Cardiac fibroblast (primary cell): Measurements from ENCODE around the gene TXK.

Source experiments
- DNase-seq, 2 donors: peaks; one replicate each; pipeline versions ENCODE4 v3.0.0 to v3.0.0-alpha.2; 2010; ENCODE audit warnings: low read depth in 2 of 2
- H3K4me3 ChIP-seq, 2 donors: replicated peaks in 1 of 2; 1 replicate in 1 of 2; 2 replicates in 1 of 2; pipeline ENCODE4 v1.5.1; 2011; ENCODE audit warnings: low read depth in 2 of 2, low read length in 2 of 2, mild to moderate bottlenecking in 2 of 2, moderate library complexity in 1 of 2
- CTCF ChIP-seq: IDR thresholded peaks from one replicate; pipeline ENCODE4 v1.5.1; 2011; ENCODE audit warnings: low read depth, mild to moderate bottlenecking, low read length, inconsistent platforms

The TXK gene

DNA sequence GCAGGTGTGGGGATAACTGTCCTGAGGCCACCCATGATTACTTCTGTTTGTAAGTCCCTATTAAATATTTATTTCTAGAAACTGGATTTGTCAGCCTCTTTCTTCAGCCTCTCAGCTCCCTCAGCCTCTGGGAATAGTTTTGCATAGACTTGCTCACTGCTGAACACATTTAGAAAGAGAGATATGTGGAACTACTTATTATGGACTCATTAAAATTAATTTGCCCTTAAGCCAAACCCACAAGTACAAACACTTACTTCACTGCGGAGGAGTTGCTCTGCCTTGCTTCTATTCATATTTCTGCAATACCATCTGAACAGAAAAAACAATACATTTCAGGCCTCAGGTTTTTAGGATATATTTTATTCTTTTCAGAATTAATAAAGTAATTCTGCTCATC, 22.4 kb upstream of the TXK start:
- DNase-seq, result no peak
- no peak overlapping the region for H3K4me3 ChIP-seq
- no peak for TF ChIP-seq CTCF

DNA sequence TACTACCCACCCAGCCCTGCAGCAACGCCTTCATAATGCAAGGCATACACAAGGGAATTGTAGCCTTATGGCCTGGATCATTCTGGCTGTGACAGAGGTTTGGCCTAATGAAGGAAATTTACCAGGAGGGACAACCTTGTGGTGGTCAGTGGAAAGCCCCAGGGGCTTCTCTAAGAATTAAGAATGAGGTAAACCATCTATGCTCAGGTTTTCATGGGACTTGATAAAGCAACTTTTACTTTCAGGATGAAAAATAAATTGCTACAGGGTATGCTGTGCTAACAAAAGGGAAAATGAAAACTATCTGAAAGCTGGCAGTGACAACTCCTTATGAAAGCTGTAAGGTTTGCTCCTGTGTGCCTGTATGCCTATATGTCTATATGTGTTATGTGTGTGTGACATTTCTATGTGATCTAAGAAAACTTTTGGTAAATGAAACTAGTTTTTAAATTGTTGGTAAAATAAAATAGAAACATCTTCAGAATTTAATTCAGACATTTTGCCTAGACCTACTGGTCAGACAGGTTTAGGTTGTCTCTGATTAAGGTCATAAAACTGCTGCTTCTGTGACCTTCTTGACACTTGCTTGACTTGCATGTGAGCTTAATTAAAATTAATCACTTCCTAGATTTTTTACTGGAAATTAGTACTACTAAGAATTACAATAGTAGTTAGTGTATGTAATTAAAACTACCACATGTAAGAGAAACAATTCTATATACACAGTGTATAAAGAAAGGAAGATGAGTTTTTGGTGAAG, 19.9 kb upstream of the TXK start:
- no peak overlapping the region for H3K4me3 ChIP-seq
- DNase-seq, result no peak
- TF ChIP-seq CTCF, result no peak

GRCh38 chr4:48152259-48152658, 18.2 kb upstream of the TXK start:
- TF ChIP-seq CTCF, result no peak
- DNase-seq, result no peak
- no peak overlapping the region for H3K4me3 ChIP-seq

DNA sequence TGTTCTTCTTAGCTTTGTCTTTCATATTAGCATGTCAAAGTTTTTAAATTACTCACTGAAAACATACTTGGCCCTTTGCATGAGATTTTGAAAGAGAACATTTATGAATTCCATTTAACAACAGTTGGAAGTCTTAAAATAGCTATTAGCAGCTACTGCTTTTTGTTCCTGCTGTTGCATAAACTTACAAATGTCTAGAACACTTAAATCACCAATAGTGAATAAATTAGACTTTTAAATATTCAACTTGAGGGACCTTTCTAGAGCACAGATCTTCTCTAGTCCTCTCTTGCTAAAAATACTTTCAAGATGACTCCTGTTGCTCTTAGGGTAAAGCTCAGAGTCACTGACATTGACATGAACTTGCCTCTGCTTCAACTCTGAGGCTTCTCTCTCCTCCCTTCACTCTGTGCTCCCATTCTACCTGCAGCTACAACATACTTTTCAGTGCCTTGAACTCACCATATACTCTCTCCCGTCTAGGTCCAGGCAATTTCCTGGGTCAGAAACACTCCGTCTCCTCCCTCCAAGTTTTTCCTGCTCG, 15.8 kb upstream of the TXK start:
- H3K4me3 ChIP-seq, result no peak overlapping the region
- no peak for TF ChIP-seq CTCF
- no peak for DNase-seq

- TF ChIP-seq CTCF, result no peak
- no peak for DNase-seq
- no peak overlapping the region for H3K4me3 ChIP-seq
These were observed 13.6 kb upstream of the TXK start for GRCh38 chr4:48147621-48148020.

DNA sequence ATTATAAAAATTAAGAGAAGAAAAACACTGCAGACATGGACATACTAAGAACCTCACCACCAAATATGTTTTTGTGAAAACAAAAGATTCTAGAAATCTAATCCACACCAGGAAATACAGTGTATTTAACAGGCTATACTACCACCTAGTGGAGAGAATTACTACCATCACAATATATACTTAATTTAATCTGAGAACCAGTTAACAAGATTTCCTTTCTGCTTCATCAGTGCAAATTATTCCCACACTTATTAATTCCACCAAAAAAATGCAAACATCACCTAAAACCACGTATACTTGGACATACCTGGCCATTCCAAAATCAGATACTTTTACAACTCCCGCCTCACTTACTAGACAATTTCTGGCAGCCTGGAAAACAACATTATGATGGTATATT, 7.0 kb upstream of the TXK start:
- peak; percentile 61 to 68 for DNase-seq
- no peak overlapping the region for H3K4me3 ChIP-seq
- TF ChIP-seq CTCF, result no peak
